Hepatocyte (in vitro differentiated cells): ENCODE data around the gene PURA.

Experiments used
- EZH2 ChIP-seq: fragments of 200-600 bp; sonication (generic); IDR thresholded peaks from 2 replicates; pipeline ENCODE4 v1.6.1; 2016; ENCODE audit warnings: antibody characterized with exemption, mild to moderate bottlenecking, borderline replicate concordance
- TF ChIP-seq, protein P1 (sequence below): fragments of 200-600 bp; sonication (generic); IDR thresholded peaks from 2 replicates; pipeline ENCODE4 v1.5.1; 2016; ENCODE audit warnings: antibody characterized with exemption, mild to moderate bottlenecking; ENCODE audit not compliant: poor library complexity

DNA sequence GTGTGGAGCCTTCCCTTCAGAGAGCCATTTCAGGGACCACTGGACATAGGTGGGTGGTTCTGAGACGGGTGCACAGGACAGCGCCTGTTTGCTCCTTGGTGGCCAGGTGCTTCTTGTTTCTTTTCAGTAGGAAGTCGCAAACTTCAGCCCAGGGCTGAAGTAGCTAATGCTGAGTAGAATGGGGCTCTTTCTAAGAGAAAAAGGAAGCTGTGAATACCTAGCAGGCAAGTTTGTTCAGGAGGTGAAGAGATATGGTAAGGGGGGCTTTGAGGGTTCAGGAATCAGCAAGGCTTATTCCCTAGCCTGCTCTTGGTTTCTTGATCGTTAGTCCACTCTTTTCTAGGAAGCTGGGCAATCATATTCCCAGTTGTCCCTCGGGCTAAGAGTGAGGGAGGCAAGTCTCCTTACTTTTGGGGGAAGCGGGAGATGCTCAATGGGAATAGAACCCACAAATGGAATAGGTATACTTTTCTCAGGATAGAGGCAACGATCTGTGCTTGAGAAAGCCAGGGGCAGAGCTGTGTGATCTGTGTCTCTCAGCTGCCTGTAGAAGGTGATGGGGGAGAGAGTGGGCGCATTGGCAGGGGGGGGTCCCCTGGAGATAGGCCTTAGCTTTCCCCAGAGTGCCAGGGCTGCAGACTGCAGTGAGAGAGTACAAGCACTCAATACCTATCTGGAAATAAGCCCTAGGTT, 1.9 kb upstream of the PURA start:
- TF ChIP-seq, protein P1, sequence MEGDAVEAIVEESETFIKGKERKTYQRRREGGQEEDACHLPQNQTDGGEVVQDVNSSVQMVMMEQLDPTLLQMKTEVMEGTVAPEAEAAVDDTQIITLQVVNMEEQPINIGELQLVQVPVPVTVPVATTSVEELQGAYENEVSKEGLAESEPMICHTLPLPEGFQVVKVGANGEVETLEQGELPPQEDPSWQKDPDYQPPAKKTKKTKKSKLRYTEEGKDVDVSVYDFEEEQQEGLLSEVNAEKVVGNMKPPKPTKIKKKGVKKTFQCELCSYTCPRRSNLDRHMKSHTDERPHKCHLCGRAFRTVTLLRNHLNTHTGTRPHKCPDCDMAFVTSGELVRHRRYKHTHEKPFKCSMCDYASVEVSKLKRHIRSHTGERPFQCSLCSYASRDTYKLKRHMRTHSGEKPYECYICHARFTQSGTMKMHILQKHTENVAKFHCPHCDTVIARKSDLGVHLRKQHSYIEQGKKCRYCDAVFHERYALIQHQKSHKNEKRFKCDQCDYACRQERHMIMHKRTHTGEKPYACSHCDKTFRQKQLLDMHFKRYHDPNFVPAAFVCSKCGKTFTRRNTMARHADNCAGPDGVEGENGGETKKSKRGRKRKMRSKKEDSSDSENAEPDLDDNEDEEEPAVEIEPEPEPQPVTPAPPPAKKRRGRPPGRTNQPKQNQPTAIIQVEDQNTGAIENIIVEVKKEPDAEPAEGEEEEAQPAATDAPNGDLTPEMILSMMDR = no peak
- no peak for TF ChIP-seq EZH2
